Skin epidermis (tissue), 12 donors: ENCODE measurements around the gene KIF2A.

ENCODE experiments used
- H3K27ac ChIP-seq, 21 experiments: fragments of 200-600 bp; sonication (generic) in 11 of 21; one replicate each; pipeline ENCODE4 v1.5.0; 2020; ENCODE audit warnings: mild to moderate bottlenecking in 3 of 21, inconsistent platforms in 2 of 21, moderate library complexity in 2 of 21
- H3K4me3 ChIP-seq, 7 experiments: fragments of 200-600 bp; sonication (generic) in 2 of 7; one replicate each; pipeline ENCODE4 v1.5.0; 2020; ENCODE audit warnings: inconsistent platforms in 2 of 7, mild to moderate bottlenecking in 2 of 7, moderate library complexity in 1 of 7

The KIF2A gene

GRCh38 chr5:62371409-62371808, 65.4 kb downstream of the KIF2A start:
- H3K27ac ChIP-seq = no peak overlapping the region
- no peak overlapping the region for H3K4me3 ChIP-seq

- Histone ChIP-seq H3K4me3 (no peak overlapping the region), H3K27ac (no peak overlapping the region)
Observed at GRCh38 chr5:62372600-62372999, 66.6 kb downstream of the KIF2A start.

- H3K4me3 ChIP-seq = no peak overlapping the region
- H3K27ac ChIP-seq = no peak overlapping the region
Observed at GRCh38 chr5:62373382-62373781, 67.4 kb downstream of the KIF2A start.

GRCh38 chr5:62374090-62374489, 68.1 kb downstream of the KIF2A start:
- no peak overlapping the region for H3K27ac ChIP-seq
- H3K4me3 ChIP-seq = no peak overlapping the region

GRCh38 chr5:62375627-62376026, 69.6 kb downstream of the KIF2A start:
- Histone ChIP-seq H3K27ac (no peak overlapping the region), H3K4me3 (no peak overlapping the region)

GRCh38 chr5:62376064-62376463, 70.1 kb downstream of the KIF2A start:
- no peak overlapping the region for H3K27ac ChIP-seq
- no peak overlapping the region for H3K4me3 ChIP-seq

GRCh38 chr5:62385131-62385530, 79.1 kb downstream of the KIF2A start:
- peak overlapping the region in 3 of 21 experiments; percentile 3 to 29 (median 12) for H3K27ac ChIP-seq
- no peak overlapping the region for H3K4me3 ChIP-seq

- Histone ChIP-seq H3K27ac (peak overlapping the region in 3 of 21 experiments; percentile 3 to 29 (median 12)), H3K4me3 (no peak overlapping the region)
Observed at GRCh38 chr5:62385816-62386400, 79.9 kb downstream of the KIF2A start.

GRCh38 chr5:62386824-62387223, 80.8 kb downstream of the KIF2A start:
- H3K27ac ChIP-seq = peak overlapping the region in 3 of 21 experiments; percentile 3 to 8 (median 6)
- no peak overlapping the region for H3K4me3 ChIP-seq

- no peak overlapping the region for H3K4me3 ChIP-seq
- H3K27ac ChIP-seq = no peak overlapping the region
Observed at GRCh38 chr5:62395210-62395950, 89.4 kb downstream of the KIF2A start.

- Histone ChIP-seq H3K4me3 (peak within 1 kb of the TSS; percentile 68 to 98 (median 89)), H3K27ac (peak within 1 kb of the TSS; percentile 50 to 99 (median 94))
Observed at GRCh38 chr5:62403411-62404250, 97.6 kb downstream of the KIF2A start, which contains the start of gene DIMT1. DIMT1 (minus strand) TSS chr5:62403905; CDS start chr5:62403772, 133 bp downstream.

- Histone ChIP-seq H3K27ac (peak within 1 kb of the TSS; percentile 44 to 92 (median 78)), H3K4me3 (peak within 1 kb of the TSS; percentile 58 to 99 (median 95))
Observed at GRCh38 chr5:62412549-62413329, 106.7 kb downstream of the KIF2A start, which contains the start of gene IPO11. IPO11 (plus strand) TSS chr5:62412763; CDS start chr5:62437280, 24,517 bp downstream.

GRCh38 chr5:62413711-62414110, 107.7 kb downstream of the KIF2A start:
- no peak overlapping the region for H3K27ac ChIP-seq
- H3K4me3 ChIP-seq = peak overlapping the region in 5 of 7 experiments; percentile 69 to 99 (median 96)

- no peak overlapping the region for H3K27ac ChIP-seq
- no peak overlapping the region for H3K4me3 ChIP-seq
Observed at GRCh38 chr5:62418462-62419076, 112.6 kb downstream of the KIF2A start.

GRCh38 chr5:62419609-62420008, 113.6 kb downstream of the KIF2A start:
- no peak overlapping the region for H3K4me3 ChIP-seq
- no peak overlapping the region for H3K27ac ChIP-seq

- H3K4me3 ChIP-seq = no peak overlapping the region
- no peak overlapping the region for H3K27ac ChIP-seq
Observed at GRCh38 chr5:62421414-62421813, 115.4 kb downstream of the KIF2A start.

- H3K27ac ChIP-seq = no peak overlapping the region
- H3K4me3 ChIP-seq = no peak overlapping the region
Observed at GRCh38 chr5:62424763-62425162, 118.8 kb downstream of the KIF2A start.

GRCh38 chr5:62431735-62432620, 126.0 kb downstream of the KIF2A start:
- H3K27ac ChIP-seq = peak overlapping the region in 10 of 21 experiments; percentile 8 to 72 (median 47)

More at GRCh38 chr5:62431735-62432620, 126.0 kb downstream of the KIF2A start:
- H3K4me3 ChIP-seq = no peak overlapping the region
